Measurements from ENCODE around the gene EPB41L2. TPM values are rescaled to one million over a fixed set of nuclear protein-coding genes. Genes with fewer than 3 reads are reported as not detected.
"Not testable (repeated sequence)": the region's sequence is repeated elsewhere in the genome, so short reads cannot be mapped to it uniquely, and the experiment has no call there.

EPB41L2 gene
- total RNA-seq, 1 donor from 2014 or later, result 30.8 TPM

- intact Hi-C loops (cut with micrococcal nuclease), result no loop called here
These were observed 58.1 kb downstream of the EPB41L2 start for GRCh38 chr6:131004936-131005335.

- intact Hi-C loops (cut with micrococcal nuclease), result no loop called here
These were observed 58.7 kb downstream of the EPB41L2 start for GRCh38 chr6:131004387-131004755.

- intact Hi-C loops (cut with micrococcal nuclease), result no loop called here
These were observed 59.3 kb downstream of the EPB41L2 start for GRCh38 chr6:131003488-131004386.

- intact Hi-C loops (cut with micrococcal nuclease), result no loop called here
These were observed 60.4 kb downstream of the EPB41L2 start for GRCh38 chr6:131002661-131002980.

GRCh38 chr6:131001945-131002660 is 60.9 kb downstream of the EPB41L2 start:
- intact Hi-C loops (cut with micrococcal nuclease), result no loop called here

GRCh38 chr6:131001111-131001736 is 61.8 kb downstream of the EPB41L2 start:
- intact Hi-C loops (cut with micrococcal nuclease), result no loop called here

GRCh38 chr6:131000544-131000943 is 62.5 kb downstream of the EPB41L2 start:
- intact Hi-C loops (cut with micrococcal nuclease), result no loop called here

GRCh38 chr6:130997061-130997753 is 65.8 kb downstream of the EPB41L2 start:
- intact Hi-C loops (cut with micrococcal nuclease), result no loop called here

GRCh38 chr6:130996635-130997034 is 66.4 kb downstream of the EPB41L2 start:
- intact Hi-C loops (cut with micrococcal nuclease), result no loop called here

- intact Hi-C loops (cut with micrococcal nuclease), result no loop called here
These were observed 67.1 kb downstream of the EPB41L2 start for GRCh38 chr6:130995783-130996447.

GRCh38 chr6:130994319-130995097 is 68.5 kb downstream of the EPB41L2 start:
- intact Hi-C loops (cut with micrococcal nuclease), result no loop called here

GRCh38 chr6:130993292-130993765 is 69.7 kb downstream of the EPB41L2 start:
- intact Hi-C loops (cut with micrococcal nuclease), result no loop called here

GRCh38 chr6:130991422-130992137 is 71.5 kb downstream of the EPB41L2 start:
- intact Hi-C loops (cut with micrococcal nuclease), result no loop called here

- intact Hi-C loops (cut with micrococcal nuclease), result not testable (repeated sequence)
These were observed 75.5 kb downstream of the EPB41L2 start for GRCh38 chr6:130987539-130987938.

GRCh38 chr6:130985115-130985514 is 77.9 kb downstream of the EPB41L2 start:
- intact Hi-C loops (cut with micrococcal nuclease), result no loop called here

GRCh38 chr6:130982941-130983456 is 80.0 kb downstream of the EPB41L2 start:
- intact Hi-C loops (cut with micrococcal nuclease), result no loop called here

GRCh38 chr6:130982135-130982534 is 80.9 kb downstream of the EPB41L2 start:
- intact Hi-C loops (cut with micrococcal nuclease), result no loop called here

- intact Hi-C loops (cut with micrococcal nuclease), result no loop called here
These were observed 81.6 kb downstream of the EPB41L2 start for GRCh38 chr6:130981409-130981808.

- intact Hi-C loops (cut with micrococcal nuclease), result no loop called here
These were observed 82.6 kb downstream of the EPB41L2 start for GRCh38 chr6:130980310-130981032.
